HG02885 (cell line): ENCODE measurements around the gene THAP3.
"Not testable (repeated sequence)": the region's sequence is repeated elsewhere in the genome, so short reads cannot be mapped to it uniquely, and the experiment has no call there.

Experiments
- ATAC-seq: cut with Tn5 transposase; IDR thresholded peaks from one replicate; pipeline ENCODE4 v1.9.1; 2021; ENCODE audit warnings: mild to moderate bottlenecking; ENCODE audit not compliant: unreplicated experiment, poor library complexity

Gene THAP3

DNA sequence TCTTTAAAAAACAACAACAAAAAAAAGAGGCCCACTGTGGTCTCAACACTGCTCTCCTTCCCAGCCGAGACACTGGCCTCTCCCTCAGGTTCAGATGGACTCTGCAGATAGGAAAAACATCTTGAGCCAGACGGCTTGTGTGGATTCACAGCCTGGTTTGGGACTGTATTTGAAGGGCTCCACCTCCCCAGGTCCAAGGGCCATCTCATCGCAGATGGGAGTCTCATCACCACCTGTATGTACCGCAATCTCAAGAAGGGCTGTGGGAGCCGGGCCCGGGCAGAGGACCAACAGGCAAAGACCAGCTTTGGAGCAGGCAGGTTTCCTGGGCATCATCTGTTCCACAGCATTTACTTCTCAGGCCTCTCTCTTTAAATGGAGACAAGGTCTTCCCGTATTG, 34.6 kb upstream of the THAP3 start:
- ATAC-seq = no peak

DNA sequence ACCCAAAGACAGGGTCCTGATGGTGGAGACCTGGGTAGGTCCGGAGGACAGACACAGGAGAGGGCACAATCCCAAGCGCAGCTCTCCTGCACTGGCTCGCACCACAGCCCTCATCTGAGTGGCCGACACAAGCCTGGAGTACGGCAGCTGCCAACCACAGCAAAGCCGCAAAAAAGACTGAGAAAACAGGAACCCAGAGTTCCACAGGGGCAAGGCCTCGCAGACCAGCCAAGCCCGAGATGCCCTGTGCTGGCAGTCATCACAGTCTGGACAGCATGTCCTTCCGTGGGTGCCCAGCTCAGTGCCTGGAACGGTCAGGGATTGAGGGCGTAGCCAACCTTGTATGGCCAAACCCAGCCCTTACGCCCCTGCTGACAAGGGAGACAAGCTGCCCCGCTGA, 33.4 kb upstream of the THAP3 start:
- ATAC-seq = no peak

DNA sequence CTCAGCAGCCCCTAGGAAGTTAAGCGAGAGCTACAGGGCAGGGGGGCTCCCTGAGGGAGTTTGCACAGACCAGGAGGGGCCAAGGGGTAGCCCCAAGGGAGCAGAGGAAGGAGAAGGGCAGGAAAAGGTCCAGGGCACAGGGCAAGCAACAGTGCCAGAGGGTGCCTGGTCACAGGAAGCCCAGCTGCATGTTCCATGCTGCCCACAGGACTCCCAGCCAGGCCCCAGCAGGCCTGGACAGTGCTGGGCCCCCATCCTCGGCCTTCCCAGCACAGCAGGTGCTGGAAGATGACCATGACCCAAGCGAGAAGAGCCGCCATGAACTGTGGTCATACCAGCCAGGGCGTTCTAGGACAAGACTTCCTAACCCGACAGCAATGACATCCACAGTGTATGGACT, 33.0 kb upstream of the THAP3 start:
- ATAC-seq = no peak

DNA sequence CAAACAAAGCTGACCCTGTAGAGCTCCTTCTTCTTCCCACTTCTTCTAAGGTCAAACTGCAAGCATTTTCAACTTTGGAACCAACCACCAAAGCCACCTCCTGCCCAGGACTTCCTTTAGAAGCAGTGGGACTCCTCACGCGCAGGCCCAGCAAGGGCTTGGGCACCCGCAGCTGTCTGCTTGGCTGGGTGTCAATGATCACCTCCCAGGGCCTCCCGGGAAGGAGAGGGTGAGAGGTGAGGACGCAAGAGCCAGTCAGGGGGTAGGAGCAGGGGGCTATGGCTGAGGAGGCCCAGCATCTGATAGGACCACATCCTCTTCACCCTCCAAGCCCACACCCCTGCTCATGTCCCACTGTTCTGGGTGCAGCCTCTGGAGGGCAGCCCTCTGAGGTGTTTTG, 32.2 kb upstream of the THAP3 start:
- no peak for ATAC-seq

DNA sequence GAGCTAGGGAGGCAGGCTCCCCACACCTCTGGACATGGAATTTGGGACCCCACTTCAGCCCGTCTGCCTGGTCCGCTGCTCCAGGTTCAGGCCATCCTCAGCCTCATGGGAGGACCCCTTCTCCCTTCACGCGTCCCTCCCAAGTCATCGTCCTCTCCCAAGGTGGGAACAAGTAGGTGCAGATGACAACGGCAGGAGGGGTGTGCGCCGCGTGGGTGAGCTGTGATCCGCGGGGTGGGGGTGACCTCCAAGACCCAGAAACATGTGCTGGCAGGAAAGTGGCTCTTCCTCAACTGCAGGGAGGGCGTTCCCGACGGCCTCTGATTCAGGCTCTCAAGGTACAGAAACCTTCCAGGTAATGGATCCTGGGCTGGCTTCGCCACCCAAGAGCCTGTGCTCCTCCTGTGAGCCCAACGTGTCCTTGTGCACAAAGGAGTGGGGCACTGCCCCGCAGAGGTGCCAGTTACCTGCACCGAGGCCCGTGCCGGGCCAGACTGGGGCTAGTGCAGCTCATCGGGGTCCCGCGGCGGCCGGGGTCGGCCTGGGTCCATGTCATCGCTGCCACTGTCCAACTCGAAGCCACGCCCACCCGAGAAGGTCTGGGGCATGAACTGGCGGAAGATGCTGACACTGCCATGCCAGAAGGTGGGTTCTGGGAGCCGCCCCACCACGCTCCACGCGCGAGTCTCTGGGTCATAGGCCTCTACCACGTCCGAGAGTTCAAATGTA, 31.6 kb upstream of the THAP3 start:
- no peak for ATAC-seq

DNA sequence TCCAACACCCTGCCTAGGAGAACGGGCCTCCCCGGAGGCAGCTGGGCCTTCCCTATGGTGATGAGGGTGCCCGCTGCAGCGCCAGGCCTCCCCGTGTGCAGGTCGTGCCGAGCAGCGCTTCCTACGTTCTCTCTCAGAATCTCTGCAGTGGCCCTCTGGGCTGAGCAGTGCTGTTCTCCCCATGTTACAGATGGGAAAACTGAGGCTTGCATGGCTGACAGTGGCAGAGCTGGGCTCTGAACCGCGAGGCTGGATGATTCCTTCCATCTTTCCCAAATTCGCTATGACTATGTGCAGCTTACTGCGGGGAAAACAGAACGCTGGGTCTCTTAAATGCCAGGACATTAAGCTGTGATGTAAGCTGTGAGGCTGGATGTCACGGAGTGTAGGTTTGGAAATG, 30.9 kb upstream of the THAP3 start:
- ATAC-seq = no peak

DNA sequence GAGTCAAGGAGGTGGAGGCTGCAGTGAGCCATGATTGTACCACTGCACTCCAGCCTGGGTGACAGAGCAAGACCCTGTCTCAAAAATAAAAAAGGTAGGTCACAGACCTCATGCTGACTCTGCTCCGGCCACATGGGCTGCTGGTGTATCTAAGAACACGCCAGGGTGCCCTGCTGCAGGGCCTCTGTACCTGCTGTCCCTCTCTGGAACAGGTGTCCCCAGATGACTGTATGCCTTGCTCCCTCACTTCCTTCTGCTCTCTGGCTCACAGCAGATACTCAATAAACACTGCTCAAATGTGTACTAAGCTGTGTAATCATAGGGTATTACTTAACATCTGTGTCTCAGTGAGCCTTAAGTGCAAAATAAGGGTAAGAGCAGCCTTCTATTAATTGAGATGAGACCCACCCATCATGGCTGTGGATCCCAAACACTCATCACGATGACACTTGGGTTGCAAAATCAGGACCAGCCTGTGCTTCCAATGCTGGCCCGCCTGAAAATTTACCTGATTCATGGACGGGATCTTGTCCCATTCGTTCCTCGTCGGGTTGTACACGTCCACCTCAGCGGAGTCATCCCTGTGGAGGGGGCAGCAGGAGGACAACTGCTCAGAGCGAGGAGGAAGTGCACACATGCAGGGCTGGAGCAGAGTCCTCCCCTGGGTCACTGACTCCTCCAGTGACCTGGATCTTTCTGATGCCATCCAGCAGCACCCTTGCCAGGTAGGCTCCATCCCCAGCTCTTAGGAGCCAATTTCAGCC, 29.5 kb upstream of the THAP3 start:
- no peak for ATAC-seq

DNA sequence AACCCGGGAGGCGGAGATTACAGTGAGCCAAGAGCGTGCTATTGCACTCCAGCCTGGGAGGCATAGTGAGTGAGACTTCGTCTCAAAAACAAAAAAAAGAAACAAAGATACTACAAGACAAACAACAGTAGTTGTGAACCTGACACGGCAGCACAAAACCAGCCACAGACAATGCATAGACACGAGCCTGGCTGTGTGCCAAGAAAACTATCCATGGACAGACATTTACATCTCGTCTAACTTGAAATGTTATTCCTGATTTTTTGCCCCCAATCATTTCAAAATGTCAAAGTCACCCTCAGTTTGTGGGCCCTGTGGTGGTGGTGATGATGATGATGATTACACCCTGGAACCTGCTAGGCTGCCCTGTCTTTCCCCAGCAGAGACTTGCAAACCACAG, 28.3 kb upstream of the THAP3 start:
- no peak for ATAC-seq

DNA sequence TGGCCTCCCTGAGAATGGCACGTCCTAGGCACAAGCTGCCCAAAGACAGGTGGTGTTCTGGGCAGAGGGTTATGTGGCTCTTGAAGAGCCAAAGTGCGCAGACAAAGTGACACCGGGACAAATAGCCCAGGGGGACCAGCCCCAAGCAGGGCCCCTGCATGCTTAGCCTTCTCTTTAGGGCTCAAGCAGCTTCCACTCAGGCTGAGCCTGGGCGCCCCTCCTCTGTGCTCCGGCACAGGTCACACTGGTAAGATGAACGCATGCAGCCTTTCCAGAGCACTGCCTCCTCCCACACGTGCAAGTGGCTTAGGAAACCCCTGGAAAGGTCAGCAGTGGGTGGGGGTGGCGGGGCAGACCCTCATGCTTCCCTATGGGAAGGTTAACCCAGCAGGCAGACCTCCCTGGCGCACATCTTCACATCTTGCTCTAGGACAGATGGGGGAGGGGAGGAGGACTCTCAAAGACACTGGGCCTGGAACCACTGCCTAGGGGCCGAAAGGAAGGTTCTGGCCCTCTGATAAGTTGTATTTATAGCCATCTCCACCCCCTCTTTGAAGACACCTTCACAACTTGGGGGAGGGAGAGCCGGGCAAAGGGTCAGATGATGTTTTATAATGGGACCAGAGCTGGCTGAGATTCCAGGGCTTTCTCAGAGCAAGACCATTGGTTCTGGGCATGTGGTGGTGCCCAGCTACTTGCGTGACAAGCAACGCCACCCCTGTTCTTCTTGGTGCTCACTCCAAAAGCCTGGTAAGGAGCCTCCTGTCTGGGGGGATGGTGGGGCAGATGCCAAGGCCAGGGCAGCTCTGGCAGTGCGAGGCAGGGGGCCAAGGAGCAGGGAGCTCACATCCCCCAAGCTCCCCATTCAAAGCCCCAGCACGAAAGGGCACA, 27.5 kb upstream of the THAP3 start:
- ATAC-seq = no peak

DNA sequence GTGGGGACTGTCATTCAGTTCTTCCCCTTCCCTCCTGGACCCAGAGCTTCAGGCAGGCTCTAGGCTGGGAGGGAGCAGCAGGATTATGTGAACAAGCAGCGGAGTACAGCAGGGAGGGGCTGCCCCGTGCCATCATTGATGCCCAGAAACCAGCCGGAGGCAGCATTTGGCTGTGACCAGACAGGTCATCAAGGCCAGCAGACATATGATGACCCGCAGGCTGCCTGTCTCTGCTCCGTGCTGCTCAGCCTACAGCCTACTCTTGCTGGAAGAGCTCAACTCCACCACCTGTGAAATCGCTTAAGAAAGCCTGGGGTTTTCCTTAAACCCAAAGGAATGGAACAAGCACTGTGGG, 26.9 kb upstream of the THAP3 start:
- no peak for ATAC-seq

DNA sequence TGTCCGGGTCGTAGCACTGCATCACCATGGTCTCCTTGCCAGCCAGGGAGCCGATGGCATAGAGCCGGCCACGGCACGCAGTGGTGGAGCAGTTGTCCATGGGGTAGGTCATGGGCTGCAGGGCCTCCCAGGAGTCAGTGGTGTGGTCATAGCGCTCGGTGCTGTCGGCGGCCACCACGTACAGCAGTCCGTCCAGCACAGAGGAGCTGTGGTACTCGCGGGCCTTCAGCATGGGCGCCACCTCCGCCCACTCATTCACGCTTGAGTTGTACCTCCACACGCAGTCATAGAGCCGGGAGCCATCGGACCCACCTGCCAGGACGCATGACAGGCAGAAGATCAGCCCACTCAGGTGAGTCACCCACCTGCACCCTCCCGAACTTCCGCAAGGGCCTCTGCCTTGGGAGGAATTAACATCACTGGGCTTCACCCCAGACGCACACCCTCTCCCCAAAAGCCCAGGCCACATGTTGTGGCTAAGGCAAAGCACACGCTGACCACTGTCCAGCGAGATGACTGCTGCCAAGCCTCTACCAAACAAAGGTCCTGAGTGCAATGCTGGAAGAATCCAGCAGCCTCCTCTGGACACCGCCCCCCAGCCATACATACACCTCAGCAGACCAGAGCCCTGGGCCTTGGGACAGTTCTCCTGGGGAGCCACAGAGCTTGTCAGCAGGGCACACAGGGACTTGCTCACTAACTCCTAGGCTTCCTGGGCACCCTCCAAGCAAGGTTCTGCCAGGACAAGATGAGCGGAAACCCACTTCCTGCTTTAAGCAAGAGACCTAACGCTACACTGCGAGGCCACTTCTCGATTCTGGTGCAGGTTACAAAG, 25.3 kb upstream of the THAP3 start:
- no peak for ATAC-seq

DNA sequence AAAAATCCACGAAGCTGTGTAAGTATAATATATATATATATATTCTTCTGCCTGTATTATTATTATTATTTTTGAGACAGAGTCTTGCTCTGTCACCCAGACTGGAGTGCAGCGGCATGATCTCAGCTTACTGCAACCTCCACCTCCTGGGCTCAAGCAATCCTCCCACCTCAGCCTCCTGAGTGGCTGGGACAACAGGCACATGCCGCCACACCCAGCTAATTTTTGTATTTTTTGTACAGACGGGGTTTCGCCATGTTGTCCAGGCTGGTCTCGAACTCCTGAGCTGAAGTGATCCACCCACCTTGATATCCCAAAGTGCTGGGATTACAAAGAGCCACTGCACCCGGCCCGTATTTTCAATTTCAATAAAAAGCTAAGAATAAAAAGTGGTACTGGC, 24.7 kb upstream of the THAP3 start:
- ATAC-seq = not testable (repeated sequence)

DNA sequence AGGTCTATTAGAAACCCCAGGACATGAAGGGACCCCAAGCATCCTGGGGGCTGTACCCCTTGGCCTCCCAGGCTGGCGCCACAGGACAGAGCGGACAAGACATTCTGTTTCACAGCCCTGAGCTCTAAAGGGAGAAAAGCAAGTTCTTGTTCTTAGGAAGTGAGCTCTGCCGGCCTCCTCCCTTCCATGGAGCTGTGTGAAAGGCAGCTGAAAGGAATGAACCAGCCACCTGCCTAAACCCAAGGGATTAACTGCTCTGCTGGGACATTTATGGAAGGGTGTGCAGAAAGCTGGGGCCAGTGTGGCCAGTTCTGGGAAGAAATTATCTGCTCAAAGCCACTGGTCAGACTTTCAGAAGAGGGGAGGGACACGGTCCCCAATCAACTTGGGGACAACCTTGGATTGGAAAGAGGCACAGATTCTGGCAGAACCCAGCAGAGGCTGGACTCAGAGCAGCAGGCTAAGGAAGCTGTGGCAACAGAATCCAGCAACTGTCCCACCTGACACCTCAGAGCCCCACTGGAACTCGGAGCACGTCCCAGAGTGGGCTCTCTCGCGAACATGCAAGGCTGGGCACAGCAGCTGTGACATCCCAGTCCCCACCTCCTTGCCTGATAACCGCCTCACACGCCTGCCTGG, 24.1 kb upstream of the THAP3 start:
- ATAC-seq = no peak

DNA sequence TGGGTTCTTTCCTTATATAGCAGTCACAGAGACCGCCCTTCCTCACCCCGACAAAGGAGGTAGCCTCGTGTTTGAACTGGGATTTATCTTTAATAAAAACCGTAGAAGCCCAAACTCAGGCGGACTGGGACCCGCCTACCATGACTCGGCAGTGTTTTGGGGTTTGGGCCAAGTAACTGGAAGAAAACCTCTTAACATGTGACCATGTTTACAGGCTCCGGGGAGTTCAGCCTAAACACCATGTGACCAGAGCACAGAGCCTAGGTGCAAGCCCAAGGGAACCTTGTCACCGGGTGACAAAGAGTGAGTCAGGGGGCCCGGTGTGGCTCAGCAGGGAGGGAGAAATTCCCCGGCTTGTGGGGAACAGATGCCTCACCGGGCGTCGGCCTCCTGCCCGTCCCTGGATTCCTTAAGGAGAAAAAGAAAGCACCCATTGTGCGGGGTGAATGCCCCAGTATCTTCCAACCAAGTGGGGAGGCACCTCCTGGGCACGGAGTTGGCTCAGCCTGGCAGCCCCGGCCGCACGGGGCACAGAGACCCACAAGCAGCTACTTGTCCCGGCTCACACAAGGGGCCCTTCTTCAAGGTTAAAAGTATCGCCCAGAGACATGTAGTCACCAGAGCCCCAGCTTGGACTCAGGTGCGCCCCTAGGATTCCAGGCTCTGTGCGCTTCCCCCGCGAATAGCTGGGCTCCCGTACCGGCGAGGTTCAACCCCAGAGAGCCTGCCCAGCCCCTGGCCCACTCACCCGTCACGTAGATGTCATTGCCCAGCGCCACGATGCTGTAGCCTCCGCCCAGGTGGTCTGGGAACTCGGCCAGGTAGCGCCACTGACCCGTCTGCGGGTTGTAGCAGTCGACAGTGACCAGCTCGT, 23.4 kb upstream of the THAP3 start:
- peak; percentile 35 for ATAC-seq

DNA sequence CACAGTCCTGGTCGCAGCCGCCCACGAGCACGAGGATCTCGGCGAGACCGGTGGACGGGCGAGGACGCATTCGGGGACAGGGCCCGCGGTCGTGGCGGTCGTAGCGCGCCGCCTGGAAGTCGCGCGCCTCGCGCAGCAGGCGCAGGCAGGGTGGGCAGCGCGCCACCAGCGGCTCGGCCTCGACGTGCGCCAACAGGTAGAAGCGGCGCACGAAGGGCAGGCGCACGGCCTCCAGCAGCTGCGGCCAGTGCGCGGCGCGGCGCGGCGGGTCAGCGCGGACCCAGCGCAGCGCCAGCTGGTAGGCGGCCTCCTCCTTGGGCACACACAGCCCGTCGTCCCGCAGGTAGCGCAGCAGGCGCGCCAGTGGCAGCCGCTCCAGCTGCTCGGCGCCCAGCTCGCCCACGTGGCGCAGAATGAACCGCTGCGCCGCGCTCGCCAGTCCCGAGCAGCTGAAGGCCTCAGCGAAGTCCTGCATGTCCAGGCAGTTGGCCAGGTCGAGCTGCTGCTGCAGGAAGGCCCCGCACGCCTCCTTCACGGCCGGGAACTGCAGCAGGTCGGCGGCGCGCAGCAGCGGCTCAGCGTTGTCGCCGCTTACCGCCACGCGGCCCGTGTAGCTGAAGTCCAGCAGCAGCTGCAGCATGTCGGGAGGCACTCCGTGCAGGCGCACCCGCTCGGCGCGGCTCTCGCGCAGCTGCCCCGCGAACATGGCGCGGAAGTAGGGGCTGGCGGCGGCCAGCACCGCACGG, 22.6 kb upstream of the THAP3 start:
- peak; percentile 10 for ATAC-seq

DNA sequence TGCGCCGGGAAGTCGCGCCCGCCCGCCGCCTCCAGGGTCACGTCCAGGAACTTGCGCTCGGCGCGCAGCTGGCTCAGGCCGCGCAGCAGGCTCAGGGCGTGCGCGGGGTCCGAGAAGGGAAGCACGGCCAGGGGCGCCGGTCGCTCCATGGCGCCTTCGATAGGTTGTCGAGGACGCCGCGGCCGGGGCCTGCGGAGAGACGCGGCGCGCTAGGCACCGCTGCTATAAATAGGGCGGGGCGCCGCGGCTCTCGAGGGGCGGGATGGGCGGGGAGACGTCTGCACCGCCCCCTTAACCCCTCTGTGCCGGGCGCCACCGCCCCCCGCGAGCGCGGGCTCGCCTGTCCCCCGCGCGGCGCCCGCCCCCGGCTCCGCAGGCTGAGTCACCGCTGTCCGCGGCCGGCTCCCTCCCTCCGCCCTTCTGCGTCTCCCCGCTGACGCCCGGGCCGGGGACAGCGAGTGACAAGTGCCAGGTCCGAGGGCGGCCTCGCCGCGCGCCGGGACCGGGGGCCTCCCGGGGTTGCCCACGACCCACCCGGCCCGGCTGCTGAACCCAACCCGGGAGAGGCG, 21.9 kb upstream of the THAP3 start, which contains the start of gene KLHL21:
Gene KLHL21 (minus strand): TSS at position 201 of the 569 bp plus-strand sequence. CDS start 52 bp downstream, at position 149.
- peak; percentile 62 for ATAC-seq

DNA sequence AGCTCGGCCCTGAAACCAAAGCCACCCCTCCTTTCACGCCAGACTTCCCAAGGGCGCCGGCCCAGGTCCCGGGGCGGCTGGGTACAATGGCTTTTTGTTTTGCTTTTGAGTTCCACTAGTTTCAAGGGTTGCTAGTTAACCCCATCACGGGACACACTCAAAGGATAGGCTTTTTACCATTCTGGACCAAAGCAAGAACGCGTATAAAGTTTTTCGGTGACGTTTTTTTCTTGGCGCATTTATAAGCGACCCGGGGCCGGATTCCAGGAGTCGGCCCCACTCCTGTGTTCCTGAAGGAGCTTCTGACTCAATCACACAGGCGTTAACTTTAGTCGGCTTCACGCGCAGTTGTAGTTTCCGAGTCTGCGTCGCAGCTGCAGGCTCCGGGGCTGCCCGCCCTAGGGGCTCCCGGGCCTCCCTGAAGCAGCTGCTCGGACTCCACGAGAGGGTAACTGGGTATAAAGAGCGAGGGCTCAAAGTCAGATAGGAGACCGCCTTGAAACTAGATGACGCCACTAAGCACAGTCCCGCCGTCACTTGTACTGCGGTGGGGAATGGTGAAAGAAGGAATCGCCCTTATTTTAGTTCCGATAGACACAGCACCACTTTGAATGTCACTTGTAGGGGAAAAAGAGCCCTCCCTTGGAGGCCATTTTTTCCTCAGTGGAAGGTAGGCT, 21.3 kb upstream of the THAP3 start:
- peak; percentile 10 for ATAC-seq
